HG03439 (cell line): ENCODE data around the gene RPP25L.
"Not testable (repeated sequence)": the region's sequence is repeated elsewhere in the genome, so short reads cannot be mapped to it uniquely, and the experiment has no call there.

ENCODE experiments used
- ATAC-seq: cut with Tn5 transposase; IDR thresholded peaks from one replicate; pipeline ENCODE4 v1.9.1; 2021; ENCODE audit warnings: mild to moderate bottlenecking, moderate library complexity; ENCODE audit not compliant: unreplicated experiment

Gene RPP25L

GRCh38 chr9:34611811-34612787, at the start of gene RPP25L:
RPP25L (minus strand) TSS chr9:34612097; CDS start chr9:34611296, 801 bp downstream.
- peak; percentile 80 for ATAC-seq

- ATAC-seq = no peak
These were observed 47.8 kb upstream of the RPP25L start for GRCh38 chr9:34659592-34660253.

- no peak for ATAC-seq
These were observed 46.6 kb upstream of the RPP25L start for GRCh38 chr9:34658461-34658860.

- no peak for ATAC-seq
These were observed 45.1 kb upstream of the RPP25L start for GRCh38 chr9:34656992-34657391.

GRCh38 chr9:34655394-34655793, 43.5 kb upstream of the RPP25L start:
- no peak for ATAC-seq

- ATAC-seq = no peak
These were observed 42.6 kb upstream of the RPP25L start for GRCh38 chr9:34654323-34655051.

GRCh38 chr9:34653151-34654072, 41.5 kb upstream of the RPP25L start:
- no peak for ATAC-seq

GRCh38 chr9:34652602-34653000, 40.7 kb upstream of the RPP25L start:
- no peak for ATAC-seq

- ATAC-seq = no peak
These were observed 40.1 kb upstream of the RPP25L start, which contains the start of gene IL11RA for GRCh38 chr9:34651876-34652601. IL11RA (plus strand) TSS chr9:34652185; CDS start chr9:34655218, 3,033 bp downstream.

- no peak for ATAC-seq
These were observed 39.4 kb upstream of the RPP25L start for GRCh38 chr9:34651321-34651720.

GRCh38 chr9:34650816-34651215, 38.9 kb upstream of the RPP25L start:
- no peak for ATAC-seq

- ATAC-seq = no peak
These were observed 36.8 kb upstream of the RPP25L start for GRCh38 chr9:34648673-34649072.

- no peak for ATAC-seq
These were observed 35.8 kb upstream of the RPP25L start for GRCh38 chr9:34647651-34648050.

- no peak for ATAC-seq
These were observed 35.1 kb upstream of the RPP25L start for GRCh38 chr9:34647084-34647403.

GRCh38 chr9:34646211-34647083, 34.5 kb upstream of the RPP25L start, which contains the start of gene GALT:
GALT (plus strand) TSS chr9:34646675; CDS start chr9:34646705, 30 bp downstream.
- ATAC-seq = peak; percentile 84

- no peak for ATAC-seq
These were observed 32.9 kb upstream of the RPP25L start for GRCh38 chr9:34644766-34645314.

- no peak for ATAC-seq
These were observed 30.8 kb upstream of the RPP25L start for GRCh38 chr9:34642679-34643078.

- not testable (repeated sequence) for ATAC-seq
These were observed 27.4 kb upstream of the RPP25L start for GRCh38 chr9:34639322-34639721.
